Uterus (tissue), 2 donors: Measurements from ENCODE around the gene MED27.

Experiments used
- POLR2A ChIP-seq, 2 donors: fragments of 450-650 bp; IDR thresholded peaks; one replicate each; pipeline ENCODE4 v1.6.1; 2016; ENCODE audit warnings: antibody characterized with exemption in 2 of 2, mild to moderate bottlenecking in 1 of 2, moderate library complexity in 1 of 2
- TF ChIP-seq, protein P1 (sequence below), 4 experiments: fragments of 200-600 bp in 2 of 4; fragments of 450-650 bp in 2 of 4; sonication (generic) in 2 of 4; IDR thresholded peaks; one replicate each; pipeline ENCODE4 v1.5.1; 2016 to 2019; ENCODE audit warnings: antibody characterized with exemption in 4 of 4, mild to moderate bottlenecking in 2 of 4, moderate library complexity in 1 of 4

DNA sequence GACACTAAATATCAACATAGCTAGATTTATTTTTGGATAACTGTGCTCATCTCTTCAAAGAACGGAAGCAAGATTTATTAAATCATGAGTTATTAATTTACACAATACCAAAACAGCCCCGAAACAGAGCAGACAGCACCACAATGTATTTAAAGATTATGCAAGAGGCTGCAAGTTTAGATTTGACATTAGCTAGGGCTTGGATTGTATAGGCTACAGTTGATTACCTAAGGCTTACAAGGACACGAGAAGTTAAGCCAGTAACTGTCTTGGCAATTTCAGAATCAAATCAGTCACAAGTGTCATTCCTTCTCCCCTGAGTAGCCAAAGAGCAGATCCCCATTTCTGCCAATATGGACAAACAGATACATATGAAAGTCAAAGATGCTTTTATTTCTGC is 152.6 kb downstream of the MED27 start:
- TF ChIP-seq, protein P1, sequence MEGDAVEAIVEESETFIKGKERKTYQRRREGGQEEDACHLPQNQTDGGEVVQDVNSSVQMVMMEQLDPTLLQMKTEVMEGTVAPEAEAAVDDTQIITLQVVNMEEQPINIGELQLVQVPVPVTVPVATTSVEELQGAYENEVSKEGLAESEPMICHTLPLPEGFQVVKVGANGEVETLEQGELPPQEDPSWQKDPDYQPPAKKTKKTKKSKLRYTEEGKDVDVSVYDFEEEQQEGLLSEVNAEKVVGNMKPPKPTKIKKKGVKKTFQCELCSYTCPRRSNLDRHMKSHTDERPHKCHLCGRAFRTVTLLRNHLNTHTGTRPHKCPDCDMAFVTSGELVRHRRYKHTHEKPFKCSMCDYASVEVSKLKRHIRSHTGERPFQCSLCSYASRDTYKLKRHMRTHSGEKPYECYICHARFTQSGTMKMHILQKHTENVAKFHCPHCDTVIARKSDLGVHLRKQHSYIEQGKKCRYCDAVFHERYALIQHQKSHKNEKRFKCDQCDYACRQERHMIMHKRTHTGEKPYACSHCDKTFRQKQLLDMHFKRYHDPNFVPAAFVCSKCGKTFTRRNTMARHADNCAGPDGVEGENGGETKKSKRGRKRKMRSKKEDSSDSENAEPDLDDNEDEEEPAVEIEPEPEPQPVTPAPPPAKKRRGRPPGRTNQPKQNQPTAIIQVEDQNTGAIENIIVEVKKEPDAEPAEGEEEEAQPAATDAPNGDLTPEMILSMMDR (IDR thresholded peaks at IDR 0.05) = no peak
- no peak for TF ChIP-seq POLR2A (IDR thresholded peaks at IDR 0.05)
